ENCODE measurements around the gene PRKAR2A.
"Not testable (repeated sequence)": the region's sequence is repeated elsewhere in the genome, so short reads cannot be mapped to it uniquely, and the experiment has no call there.

Gene PRKAR2A

DNA sequence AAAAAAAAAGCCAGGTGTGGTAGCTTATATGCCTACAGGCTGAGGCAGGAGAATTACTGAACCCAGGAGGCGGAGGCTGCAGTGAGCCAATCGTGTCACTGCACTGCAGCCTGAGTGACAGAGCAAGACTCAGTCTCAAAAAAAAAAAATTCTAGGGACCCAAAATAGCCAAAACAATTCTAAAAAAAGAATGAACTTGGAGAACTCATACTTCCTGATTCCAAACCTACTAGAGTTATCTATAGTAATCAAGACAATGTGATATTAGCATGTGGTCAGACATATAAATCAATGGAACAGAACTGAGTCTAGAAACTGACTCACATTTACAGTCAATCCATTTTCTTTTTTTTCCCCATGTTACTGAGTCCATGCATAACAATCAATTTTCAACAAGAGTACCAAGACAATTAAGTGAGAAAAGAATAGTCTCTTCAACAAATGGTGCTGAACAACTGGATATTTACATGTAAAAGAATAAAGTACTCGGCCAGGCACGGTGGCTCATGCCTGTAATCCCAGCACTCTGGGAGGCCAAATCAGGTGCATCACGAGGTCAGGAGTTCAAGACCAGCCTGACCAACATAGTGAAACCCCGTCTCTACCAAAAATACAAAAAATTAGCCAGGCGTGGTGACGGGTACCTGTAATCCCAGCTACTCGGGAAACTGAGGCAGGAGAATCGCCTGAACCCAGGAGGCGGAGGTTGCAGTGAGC lies 11.9 kb downstream of the PRKAR2A start:
- no peak overlapping the region for H3K27ac ChIP-seq (ENCODE audit: low read length)
- H3K27me3 ChIP-seq (ENCODE audit: control insufficient read depth, insufficient read depth, low read length) = no peaks in the 10 kb centered on the region

DNA sequence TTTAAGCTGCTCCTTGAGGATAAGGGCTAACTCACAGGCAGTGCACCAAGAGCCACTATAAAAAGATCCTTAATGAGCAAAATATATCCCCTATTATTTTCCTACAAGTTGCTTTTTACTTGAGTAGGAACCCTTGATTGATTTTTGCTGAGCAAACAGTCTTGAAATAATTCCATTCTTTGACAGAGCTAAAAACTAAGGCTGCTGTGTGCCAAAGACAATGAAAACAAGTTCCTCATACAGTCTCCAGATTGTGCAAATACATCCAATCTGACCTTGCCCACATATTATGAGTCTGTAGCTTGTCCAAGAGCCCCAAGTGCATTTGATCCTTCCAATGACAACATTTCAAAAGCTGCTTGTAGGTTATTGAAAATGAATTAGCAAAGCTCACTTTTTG lies 15.0 kb downstream of the PRKAR2A start:
- H3K9me3 ChIP-seq (ENCODE audit: control insufficient read depth, low read depth, low read length) = no peaks in the 10 kb centered on the region
- H3K4me1 ChIP-seq (ENCODE audit: control insufficient read depth, low read depth, low read length) = no peaks in the 10 kb centered on the region
- no peak overlapping the region for H3K9ac ChIP-seq (ENCODE audit: low read length)
- no peaks in the 10 kb centered on the region for H3K36me3 ChIP-seq (ENCODE audit: control insufficient read depth, low read depth, low read length)
- no peaks in the 10 kb centered on the region for H3K27me3 ChIP-seq (ENCODE audit: control insufficient read depth, insufficient read depth, low read length)
- H3K27ac ChIP-seq (ENCODE audit: low read length) = no peak overlapping the region
- H3K4me3 ChIP-seq (ENCODE audit: low read length) = no peak overlapping the region

More for the DNA sequence above, 11.9 kb downstream of the PRKAR2A start:
- no peaks in the 10 kb centered on the region for H3K9me3 ChIP-seq (ENCODE audit: control insufficient read depth, low read depth, low read length)
- H3K9ac ChIP-seq (ENCODE audit: low read length) = no peak overlapping the region
- H3K36me3 ChIP-seq (ENCODE audit: control insufficient read depth, low read depth, low read length) = no peaks in the 10 kb centered on the region
- no peak overlapping the region for H3K4me3 ChIP-seq (ENCODE audit: low read length)
- no peaks in the 10 kb centered on the region for H3K4me1 ChIP-seq (ENCODE audit: control insufficient read depth, low read depth, low read length)

DNA sequence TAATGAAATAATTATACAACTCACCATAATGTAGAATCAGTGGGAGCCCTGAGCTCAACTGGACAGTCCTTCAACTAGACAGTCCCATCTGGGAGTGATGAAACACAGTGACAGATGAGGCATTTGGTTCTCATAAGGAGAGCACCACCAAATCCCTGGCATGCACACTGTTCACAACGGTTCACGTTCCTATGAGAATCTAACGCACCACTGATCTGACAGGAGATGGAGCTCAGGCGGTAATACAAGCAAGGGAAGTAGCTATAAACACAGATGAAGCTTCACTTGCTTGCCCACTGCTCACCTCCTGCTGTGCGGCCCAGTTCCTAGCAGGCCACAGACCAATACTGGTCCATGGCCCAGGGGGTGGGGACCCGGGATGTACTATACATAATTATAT lies 17.0 kb downstream of the PRKAR2A start:
- no peaks in the 10 kb centered on the region for H3K27me3 ChIP-seq (ENCODE audit: control insufficient read depth, insufficient read depth, low read length)
- H3K9me3 ChIP-seq (ENCODE audit: control insufficient read depth, low read depth, low read length) = no peaks in the 10 kb centered on the region
- no peaks in the 10 kb centered on the region for H3K4me1 ChIP-seq (ENCODE audit: control insufficient read depth, low read depth, low read length)
- no peak overlapping the region for H3K4me3 ChIP-seq (ENCODE audit: low read length)
- H3K27ac ChIP-seq (ENCODE audit: low read length) = no peak overlapping the region
- no peak overlapping the region for H3K9ac ChIP-seq (ENCODE audit: low read length)
- no peaks in the 10 kb centered on the region for H3K36me3 ChIP-seq (ENCODE audit: control insufficient read depth, low read depth, low read length)

DNA sequence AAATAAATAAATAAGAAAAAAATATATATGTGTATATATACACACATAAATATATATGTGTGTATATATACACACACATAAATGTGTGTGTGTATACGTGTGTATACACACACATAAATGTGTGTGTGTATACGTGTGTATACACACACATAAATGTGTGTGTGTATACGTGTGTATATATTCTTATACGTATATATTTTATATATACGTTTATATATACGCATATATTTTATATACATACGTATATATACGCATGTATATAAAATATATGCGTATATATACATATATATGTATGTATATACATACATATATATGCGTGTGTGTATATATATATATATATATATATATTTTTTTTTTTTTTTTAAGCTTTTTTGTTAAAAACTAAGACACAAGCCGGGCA lies 18.1 kb downstream of the PRKAR2A start:
- not testable (repeated sequence) for H3K4me1 ChIP-seq (ENCODE audit: control insufficient read depth, low read depth, low read length); H3K27ac ChIP-seq (ENCODE audit: low read length); H3K9me3 ChIP-seq (ENCODE audit: control insufficient read depth, low read depth, low read length)

DNA sequence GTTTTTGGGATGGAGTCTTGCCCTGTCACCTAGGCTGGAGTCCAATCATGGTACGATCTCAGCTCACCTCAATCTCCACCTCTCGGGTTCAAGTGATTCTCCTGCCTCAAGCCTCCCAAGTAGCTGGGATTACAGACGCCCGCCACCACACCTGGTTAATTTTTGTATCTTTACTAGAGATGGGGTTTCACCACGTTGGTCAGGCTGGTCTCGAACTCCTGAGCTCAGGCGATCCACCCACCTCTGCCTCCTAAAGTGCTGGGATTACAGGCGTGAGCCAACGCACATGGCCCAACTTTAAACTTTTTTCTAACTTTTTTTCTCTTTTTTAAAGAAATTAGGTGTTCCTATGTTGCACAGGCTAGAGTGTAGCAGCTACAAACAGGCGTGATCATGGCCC lies 19.8 kb downstream of the PRKAR2A start:
- not testable (repeated sequence) for H3K4me3 ChIP-seq (ENCODE audit: low read length); H3K27ac ChIP-seq (ENCODE audit: low read length)

More for the DNA sequence above, 18.1 kb downstream of the PRKAR2A start:
- H3K36me3 ChIP-seq (ENCODE audit: control insufficient read depth, low read depth, low read length); H3K9ac ChIP-seq (ENCODE audit: low read length); H3K27me3 ChIP-seq (ENCODE audit: control insufficient read depth, insufficient read depth, low read length); H3K4me3 ChIP-seq (ENCODE audit: low read length): not testable (repeated sequence)

DNA sequence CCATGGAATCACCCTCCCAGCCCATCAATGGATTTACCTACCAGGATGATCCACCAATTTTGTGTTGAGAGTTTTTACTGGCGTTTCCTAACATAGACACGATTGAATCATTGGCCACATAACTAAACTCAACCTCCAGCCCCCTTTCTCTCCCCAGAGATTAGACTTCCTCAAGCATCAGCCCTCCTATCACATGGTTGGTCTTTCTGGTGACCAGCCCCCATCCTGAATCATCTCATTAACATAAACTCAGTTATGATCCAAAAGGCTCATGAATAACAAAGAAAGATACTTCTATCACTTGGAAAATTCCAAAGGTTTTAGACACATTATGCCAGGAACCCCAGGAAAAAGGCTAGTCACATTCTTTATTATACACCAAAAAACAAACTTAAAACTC lies 21.2 kb downstream of the PRKAR2A start:
- no peak overlapping the region for H3K27ac ChIP-seq (ENCODE audit: low read length)
- no peaks in the 10 kb centered on the region for H3K9me3 ChIP-seq (ENCODE audit: control insufficient read depth, low read depth, low read length)
- no peak overlapping the region for H3K4me3 ChIP-seq (ENCODE audit: low read length)
- no peaks in the 10 kb centered on the region for H3K4me1 ChIP-seq (ENCODE audit: control insufficient read depth, low read depth, low read length)
- no peaks in the 10 kb centered on the region for H3K27me3 ChIP-seq (ENCODE audit: control insufficient read depth, insufficient read depth, low read length)
- H3K36me3 ChIP-seq (ENCODE audit: control insufficient read depth, low read depth, low read length) = no peaks in the 10 kb centered on the region
- no peak overlapping the region for H3K9ac ChIP-seq (ENCODE audit: low read length)

More for the DNA sequence above, 19.8 kb downstream of the PRKAR2A start:
- not testable (repeated sequence) for H3K9me3 ChIP-seq (ENCODE audit: control insufficient read depth, low read depth, low read length); H3K27me3 ChIP-seq (ENCODE audit: control insufficient read depth, insufficient read depth, low read length); H3K36me3 ChIP-seq (ENCODE audit: control insufficient read depth, low read depth, low read length); H3K4me1 ChIP-seq (ENCODE audit: control insufficient read depth, low read depth, low read length); H3K9ac ChIP-seq (ENCODE audit: low read length)

DNA sequence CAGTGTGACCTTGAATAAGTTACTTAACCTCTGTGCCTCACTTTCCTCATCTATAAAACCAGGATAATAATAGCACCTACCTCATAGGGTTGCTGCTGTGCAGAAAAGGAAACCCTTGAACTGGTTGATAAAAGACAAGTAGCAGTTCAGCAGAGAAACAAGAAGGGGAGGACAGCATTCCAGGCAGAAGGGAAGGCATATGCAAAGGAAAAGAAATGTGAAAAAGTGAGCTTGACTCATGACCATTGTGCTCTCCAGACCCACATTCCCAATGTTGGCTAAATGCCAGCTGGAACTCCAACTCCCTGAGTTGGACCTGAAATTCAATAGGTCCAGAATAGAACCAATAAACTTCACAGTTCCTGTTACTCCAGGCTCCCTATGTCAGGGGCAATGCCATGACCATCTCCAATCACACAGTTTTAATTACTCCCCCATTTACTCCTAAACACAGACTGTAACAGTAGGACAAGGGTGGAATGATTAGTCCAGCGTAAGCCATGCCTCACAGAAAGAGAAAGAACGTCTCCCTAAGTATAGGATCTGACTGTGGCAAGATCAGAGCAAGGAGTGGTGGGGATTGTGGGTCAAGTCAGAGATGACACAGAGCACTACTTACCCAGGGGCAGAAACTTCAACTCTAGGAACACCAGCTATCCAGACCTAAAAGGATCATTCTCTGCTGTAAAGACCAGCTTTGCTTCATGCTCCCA lies 26.9 kb downstream of the PRKAR2A start:
- Histone ChIP-seq H3K9ac (ENCODE audit: low read length) (no peak overlapping the region), H3K27ac (ENCODE audit: low read length) (no peak overlapping the region), H3K4me1 (ENCODE audit: control insufficient read depth, low read depth, low read length) (no peaks in the 10 kb centered on the region), H3K36me3 (ENCODE audit: control insufficient read depth, low read depth, low read length) (no peaks in the 10 kb centered on the region), H3K4me3 (ENCODE audit: low read length) (no peak overlapping the region), H3K27me3 (ENCODE audit: control insufficient read depth, insufficient read depth, low read length) (no peaks in the 10 kb centered on the region), H3K9me3 (ENCODE audit: control insufficient read depth, low read depth, low read length) (no peaks in the 10 kb centered on the region)

DNA sequence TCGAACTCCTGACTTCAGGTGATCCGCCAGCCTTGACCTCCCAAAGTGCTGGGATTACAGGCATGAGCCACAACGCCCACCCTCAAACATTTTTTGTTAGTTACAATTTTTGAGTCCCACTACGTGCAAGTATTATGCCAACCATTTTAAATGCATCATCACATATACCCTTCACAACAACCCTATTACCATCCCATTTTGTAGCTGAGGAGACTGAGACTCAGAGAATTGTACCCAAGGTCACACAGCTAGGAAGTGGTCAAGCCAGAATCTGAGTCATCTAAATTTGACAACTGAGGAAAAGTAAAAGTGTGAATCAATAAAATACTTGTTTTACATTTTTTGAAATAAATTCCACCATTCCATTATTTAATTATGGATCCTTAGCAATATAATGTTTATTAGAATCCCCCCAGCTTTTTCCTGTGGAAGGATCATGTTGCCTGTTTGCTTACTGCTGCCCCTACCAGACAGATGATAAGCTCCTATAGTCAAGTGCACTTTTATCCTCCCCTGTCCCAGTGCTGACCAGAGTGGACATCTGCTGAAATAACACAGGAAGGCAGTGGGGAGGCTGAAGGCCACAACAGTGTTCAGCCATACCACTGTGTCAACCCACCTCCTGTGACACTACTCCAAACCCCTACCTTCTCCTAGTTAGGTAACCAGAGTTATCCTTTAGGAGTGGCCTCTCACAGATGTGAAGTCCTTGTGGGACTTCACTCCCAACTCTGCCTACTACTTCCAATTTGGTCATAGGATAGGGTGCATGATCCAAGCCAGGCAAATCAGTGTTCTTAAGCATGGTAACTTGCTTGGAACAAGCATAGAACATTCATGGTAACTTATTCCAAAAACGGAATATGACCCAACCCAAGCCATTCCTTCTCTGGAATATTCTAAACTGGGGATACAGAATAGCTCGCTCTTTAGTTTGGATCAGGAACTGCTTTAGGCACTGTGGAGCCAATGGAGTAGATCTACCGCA lies 28.1 kb downstream of the PRKAR2A start:
- no peaks in the 10 kb centered on the region for H3K27me3 ChIP-seq (ENCODE audit: control insufficient read depth, insufficient read depth, low read length)
- no peak overlapping the region for H3K27ac ChIP-seq (ENCODE audit: low read length)
- no peaks in the 10 kb centered on the region for H3K9me3 ChIP-seq (ENCODE audit: control insufficient read depth, low read depth, low read length)
- no peak overlapping the region for H3K9ac ChIP-seq (ENCODE audit: low read length)
- no peaks in the 10 kb centered on the region for H3K36me3 ChIP-seq (ENCODE audit: control insufficient read depth, low read depth, low read length)
- H3K4me3 ChIP-seq (ENCODE audit: low read length) = no peak overlapping the region
- H3K4me1 ChIP-seq (ENCODE audit: control insufficient read depth, low read depth, low read length) = no peaks in the 10 kb centered on the region

DNA sequence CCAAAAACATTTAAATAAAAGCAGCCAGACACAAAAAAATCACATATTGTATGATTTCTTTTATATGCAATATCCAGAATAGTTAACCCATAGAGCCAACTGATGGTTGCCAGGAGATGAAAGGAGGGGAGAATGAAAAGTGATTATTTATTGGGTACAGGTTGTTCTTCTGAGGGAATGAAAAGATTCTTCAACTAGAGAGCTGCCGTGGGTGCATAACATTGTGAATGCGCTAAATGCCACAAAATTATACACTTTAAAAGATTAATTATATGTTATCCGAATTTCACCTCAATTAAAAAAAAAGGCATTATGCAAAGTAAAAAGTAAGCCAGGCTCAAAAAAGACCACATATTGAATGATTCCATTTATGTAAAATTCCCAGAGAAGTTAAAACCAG lies 36.1 kb downstream of the PRKAR2A start:
- no peaks in the 10 kb centered on the region for H3K27me3 ChIP-seq (ENCODE audit: control insufficient read depth, insufficient read depth, low read length)
- no peak overlapping the region for H3K27ac ChIP-seq (ENCODE audit: low read length)
- no peaks in the 10 kb centered on the region for H3K36me3 ChIP-seq (ENCODE audit: control insufficient read depth, low read depth, low read length)
- no peak overlapping the region for H3K9ac ChIP-seq (ENCODE audit: low read length)
- H3K4me3 ChIP-seq (ENCODE audit: low read length) = no peak overlapping the region
- H3K4me1 ChIP-seq (ENCODE audit: control insufficient read depth, low read depth, low read length) = no peaks in the 10 kb centered on the region
- H3K9me3 ChIP-seq (ENCODE audit: control insufficient read depth, low read depth, low read length) = no peaks in the 10 kb centered on the region

DNA sequence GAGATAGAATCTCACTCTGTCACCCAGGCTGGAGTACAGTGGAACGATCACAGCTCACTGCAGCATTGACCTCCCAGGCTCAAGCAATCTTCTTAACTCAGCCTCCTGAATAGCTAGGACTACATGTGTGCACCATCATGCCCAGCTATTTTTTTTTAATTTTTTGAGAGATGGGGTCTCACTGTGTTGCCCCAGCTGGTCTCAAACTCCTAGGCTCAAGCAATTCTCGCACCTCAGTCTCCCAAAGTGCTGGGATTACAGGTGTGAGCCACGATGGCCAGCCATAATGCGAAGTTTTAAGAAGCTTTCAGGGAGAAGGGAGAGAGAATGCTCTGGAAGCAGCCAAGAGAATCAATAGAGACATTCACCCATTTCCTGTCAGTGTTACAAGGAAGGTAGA lies 42.7 kb downstream of the PRKAR2A start:
- Histone ChIP-seq H3K27me3 (ENCODE audit: control insufficient read depth, insufficient read depth, low read length) (no peaks in the 10 kb centered on the region), H3K9ac (ENCODE audit: low read length) (no peak overlapping the region), H3K4me3 (ENCODE audit: low read length) (no peak overlapping the region), H3K27ac (ENCODE audit: low read length) (no peak overlapping the region), H3K9me3 (ENCODE audit: control insufficient read depth, low read depth, low read length) (no peaks in the 10 kb centered on the region), H3K36me3 (ENCODE audit: control insufficient read depth, low read depth, low read length) (no peaks in the 10 kb centered on the region), H3K4me1 (ENCODE audit: control insufficient read depth, low read depth, low read length) (peaks cover 8% of the 10 kb centered on the region)

DNA sequence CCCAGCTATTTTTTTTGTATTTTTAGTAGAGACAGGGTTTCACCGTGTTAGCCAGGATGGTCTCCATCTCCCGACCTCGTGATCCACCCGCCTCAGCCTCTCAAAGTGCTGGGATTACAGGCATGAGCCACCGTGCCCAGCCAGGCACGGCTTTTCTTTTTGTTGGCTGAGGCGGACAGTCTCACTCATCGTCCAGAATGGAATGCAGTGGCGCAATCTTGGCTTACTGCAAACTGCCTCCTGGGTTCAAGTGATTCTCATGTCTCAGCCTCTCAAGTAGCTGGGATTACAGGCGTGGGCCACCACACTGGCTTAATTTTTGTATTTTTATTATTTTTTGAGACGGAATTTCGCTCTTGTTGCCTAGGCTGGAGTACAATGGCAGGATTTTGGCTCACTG lies 46.8 kb downstream of the PRKAR2A start:
- not testable (repeated sequence) for H3K9me3 ChIP-seq (ENCODE audit: control insufficient read depth, low read depth, low read length); H3K9ac ChIP-seq (ENCODE audit: low read length); H3K27ac ChIP-seq (ENCODE audit: low read length); H3K4me3 ChIP-seq (ENCODE audit: low read length); H3K27me3 ChIP-seq (ENCODE audit: control insufficient read depth, insufficient read depth, low read length); H3K36me3 ChIP-seq (ENCODE audit: control insufficient read depth, low read depth, low read length); H3K4me1 ChIP-seq (ENCODE audit: control insufficient read depth, low read depth, low read length)

Measured in iPS-18a (cell line).